Myocyte (in vitro differentiated cells): ENCODE measurements around the gene MAP4K4. TPM values are rescaled to one million over a fixed set of nuclear protein-coding genes. Genes with fewer than 3 reads are reported as not detected.
"Not testable (repeated sequence)": the region's sequence is repeated elsewhere in the genome, so short reads cannot be mapped to it uniquely, and the experiment has no call there.

Experiments used
- DNase-seq: peaks from one replicate; pipeline ENCODE4 v3.0.0-alpha.2; 2012; ENCODE audit warnings: low read depth
- total RNA-seq: library from RNA; depleted of rRNA; stranded (reverse); fragments of >200 nt; gene quantifications from 2 replicates; pipeline ENCODE4 v1.2.3, GENCODE V29; 2014

Gene MAP4K4
- total RNA-seq, 1 donor from 2014 or later: 207 TPM

DNA sequence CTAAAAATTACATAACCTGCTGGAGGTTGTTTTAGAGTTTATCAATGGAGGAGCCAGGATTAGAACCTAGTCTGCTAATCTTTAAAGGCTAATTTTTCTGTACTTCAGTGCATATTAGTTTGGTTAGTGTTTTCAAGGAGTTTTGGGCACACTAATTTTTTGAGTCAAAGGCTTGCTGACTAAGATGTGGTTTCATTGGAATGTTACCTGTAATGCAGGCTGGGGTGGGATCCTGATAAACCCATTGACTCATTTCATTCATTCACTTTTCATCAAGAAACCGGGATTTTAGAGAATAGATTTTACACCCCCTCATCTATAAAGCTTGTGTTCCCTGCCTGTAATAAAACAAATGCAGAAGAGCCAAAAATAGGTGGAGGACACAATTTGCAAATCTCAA is 202.4 kb downstream of the MAP4K4 start:
- no peak for DNase-seq

DNA sequence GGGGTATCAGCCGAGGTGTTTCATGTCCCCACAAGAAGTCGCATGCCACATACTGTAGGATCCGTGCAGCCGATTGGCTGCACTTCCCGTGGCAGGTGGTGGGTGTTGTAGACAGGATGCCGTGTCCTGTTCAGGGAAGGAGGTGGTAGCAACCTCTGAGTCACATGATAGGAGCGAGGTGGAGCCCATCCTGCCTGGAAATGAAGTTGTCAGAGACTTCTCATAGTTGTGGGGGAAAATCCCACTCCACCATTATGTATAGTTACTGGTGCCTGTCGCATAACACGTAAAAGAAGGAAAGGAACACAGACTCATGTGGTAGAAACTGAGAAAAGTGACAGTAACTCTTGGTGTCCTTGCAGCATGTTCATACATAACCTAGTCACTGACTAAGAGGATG is 202.9 kb downstream of the MAP4K4 start:
- no peak for DNase-seq

DNA sequence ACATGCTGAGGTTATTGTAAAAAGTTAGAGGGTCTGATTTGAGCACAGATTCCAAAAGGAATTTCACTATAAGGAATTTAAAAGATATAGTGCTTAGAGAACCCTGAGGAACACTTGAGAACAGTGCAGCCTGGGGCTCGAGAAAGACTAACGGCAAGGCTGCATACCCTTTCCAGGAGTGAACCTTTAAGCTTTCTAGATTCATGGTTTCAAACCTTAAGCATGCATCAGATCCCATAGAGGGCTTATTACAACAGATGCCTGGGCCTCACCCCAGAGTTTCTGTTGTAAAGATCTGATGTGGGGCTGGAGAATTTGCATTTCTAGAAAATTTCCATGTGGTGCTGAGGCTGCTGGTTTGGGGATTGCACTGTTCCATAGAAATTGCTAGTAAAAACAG is 203.7 kb downstream of the MAP4K4 start:
- no peak for DNase-seq

DNA sequence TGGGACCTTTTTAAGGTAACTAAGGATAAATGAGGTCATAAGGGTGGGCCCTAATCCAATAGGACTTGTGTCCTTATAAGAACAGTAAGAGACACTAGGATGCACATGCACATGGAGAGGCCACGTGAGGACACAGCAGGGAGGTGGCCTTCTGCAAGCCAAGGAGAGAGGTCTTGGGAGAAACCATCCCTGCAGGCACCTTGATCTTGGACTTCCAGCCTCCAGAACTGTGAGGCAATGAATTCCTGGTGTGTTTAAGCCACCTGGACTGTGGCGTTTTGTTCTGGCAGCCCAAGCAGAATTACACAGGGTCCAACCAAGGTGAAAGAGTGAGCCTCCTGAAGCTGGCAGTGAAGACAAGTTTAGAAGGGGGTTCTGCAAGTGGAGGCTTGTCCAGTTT is 204.7 kb downstream of the MAP4K4 start:
- DNase-seq: no peak

DNA sequence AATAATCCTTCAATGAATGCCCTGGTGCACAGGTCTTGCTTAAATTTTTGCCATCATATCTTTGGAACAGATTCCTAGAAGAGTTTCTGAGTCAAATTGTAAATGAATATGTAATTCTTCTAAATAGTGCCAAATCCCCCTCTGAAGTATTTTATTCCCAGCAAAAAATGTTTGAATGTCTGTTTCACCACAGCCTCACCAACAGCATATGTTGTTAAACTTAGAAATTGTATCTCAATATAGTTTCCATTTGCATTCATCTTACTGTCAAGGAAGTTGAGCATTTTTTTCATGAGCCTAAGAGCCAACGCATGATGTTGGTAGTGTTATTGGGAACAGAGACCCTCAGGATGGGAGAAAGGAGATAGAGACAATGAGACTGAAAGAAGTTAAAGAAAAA is 207.4 kb downstream of the MAP4K4 start:
- DNase-seq: no peak

DNA sequence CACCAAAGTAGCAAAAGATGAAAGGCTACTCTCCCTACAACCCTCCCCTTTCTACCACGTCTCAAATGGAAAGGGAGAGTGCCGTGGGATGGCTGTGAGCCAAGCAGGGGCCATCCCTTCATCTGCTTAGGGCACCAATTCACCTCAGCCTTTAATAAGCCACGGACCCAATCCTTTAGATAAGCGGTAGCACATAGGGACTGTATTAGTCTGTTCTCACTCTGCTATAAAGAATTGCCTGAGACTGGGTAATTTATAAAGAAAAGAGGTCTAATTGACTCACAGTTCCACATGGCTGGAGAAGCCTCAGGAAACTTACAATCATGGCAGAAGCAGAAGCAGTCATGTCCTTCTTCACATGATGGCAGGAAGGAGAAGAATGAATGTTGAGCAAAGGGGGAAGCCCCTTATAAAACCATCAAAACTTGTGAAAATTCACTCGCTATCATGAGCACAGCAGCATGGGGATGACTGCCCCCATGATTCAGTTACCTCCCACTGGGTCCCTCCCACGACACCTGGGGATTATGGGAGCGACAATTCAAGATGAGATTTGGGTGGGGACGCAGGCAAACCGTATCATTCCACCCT is 208.3 kb downstream of the MAP4K4 start:
- no peak for DNase-seq

DNA sequence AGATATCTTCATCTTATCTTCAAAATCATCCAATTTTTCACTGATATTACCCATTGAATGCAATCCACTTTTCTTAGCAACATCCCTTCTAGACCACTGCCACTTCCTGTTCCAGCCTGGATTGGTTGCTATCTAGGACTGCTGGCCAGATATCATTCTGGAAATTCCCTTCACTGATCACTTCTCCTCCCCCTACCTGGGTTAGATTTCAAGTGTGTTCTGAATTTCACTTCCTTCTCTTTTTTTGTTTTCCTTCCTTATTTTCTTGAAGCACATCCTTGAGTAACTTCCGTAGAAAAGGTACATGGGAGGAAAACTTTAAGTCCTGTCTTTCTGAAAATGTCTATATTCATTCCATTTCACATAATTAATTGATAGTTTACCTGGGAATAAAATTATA is 212.3 kb downstream of the MAP4K4 start:
- DNase-seq: no peak

DNA sequence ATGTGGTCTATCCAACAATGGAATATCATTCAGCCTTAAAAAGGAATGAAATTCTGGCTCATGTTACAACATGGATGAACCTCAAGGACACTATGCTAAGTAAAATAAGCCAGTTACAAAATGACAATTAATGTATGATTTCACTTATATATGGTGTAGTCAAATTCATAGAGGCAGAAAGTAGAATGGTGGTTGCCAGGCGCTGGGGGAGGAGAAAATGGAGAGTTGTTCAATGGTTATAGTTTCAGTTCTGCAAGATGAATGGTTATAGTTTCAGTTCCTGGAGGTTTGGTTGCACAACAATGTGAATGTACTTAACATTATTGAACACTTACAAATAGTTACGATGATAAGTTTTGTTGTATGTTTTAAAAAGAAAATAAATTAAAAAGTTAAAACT is 215.0 kb downstream of the MAP4K4 start:
- DNase-seq: no peak

DNA sequence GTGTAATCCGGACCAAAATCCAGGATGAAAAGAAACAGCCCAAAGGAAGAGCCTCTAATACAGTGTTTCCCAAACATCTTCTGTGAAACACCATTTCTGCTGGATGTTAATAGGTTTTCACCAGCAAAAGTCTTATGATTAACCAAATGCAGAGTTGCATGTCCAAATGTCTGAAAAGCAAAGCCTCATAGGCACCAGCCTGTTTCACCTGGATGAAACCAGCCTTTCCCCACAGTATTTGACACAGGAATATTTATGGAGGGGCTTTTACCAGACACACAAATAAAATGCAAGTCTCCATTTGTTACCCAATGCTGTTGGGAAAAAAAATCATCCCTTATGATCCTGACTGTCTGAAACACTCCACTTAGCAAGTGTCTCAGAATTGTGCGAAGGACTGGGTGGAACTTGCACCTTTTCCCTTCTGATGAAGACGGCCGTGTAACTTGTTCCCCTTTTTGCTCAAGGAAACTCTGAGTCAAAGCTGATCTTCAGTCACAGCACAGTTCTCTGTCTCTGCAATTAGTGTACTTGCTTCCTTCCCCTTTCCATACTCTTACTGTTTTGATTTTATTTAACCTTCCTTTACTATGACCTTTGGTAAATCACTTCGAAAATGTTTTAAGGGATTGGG is 223.9 kb downstream of the MAP4K4 start:
- DNase-seq: no peak

DNA sequence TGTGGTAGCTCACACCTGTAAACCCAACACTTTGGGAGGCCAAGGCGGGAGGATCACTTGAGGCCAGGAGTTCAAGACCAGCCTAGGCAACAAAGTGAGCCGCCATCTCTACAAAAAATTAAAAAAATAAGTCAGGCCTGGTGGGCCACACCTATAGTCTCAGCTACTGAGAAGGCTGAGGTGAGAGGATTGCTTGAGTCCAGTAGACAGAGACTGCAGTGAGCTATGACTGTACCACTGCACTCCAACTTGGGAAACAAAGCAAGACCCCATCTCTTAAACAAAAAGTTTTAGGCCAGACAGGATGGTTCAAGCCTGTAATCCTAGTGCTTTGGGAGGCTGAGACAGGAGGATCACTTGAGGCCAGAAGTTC is 224.4 kb downstream of the MAP4K4 start:
- DNase-seq: no peak

DNA sequence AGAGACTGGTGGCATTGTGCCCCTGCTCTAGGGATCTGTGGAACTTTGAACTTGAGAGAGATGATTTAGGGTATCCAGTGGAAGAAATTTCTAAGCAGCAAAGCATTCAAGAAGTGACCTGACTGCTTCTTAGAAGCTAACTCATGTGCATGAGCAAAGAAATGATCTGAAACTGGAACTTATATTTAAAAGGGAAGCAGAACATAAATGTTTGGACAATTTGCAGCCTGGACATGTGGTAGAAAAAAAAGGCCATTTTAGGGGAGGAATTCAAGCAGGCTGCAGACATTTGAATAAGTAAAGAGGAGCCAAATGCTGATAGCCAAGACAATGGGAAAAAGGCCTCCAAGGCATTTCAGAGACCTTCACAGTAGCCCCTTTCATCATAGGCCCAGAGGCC is 226.8 kb downstream of the MAP4K4 start:
- not testable (repeated sequence) for DNase-seq

DNA sequence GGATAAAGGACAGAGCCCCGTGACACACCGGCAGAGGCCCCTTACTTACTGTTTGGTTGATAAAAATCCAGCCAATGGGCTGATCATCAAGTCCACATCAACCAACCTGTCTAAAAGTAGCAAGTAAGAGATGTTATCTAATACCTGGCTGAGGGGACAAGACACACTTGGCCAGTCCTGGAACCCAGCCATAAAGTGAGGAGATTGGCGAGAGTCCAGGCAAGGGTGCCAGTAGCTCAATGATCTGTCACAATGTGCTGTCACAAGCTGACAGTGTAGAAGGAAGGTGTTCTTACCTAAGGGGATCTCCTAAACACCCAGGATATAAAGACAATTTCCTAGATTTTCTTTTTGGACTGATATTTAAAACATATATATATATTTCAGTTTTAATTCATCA is 232.5 kb downstream of the MAP4K4 start:
- DNase-seq: no peak

DNA sequence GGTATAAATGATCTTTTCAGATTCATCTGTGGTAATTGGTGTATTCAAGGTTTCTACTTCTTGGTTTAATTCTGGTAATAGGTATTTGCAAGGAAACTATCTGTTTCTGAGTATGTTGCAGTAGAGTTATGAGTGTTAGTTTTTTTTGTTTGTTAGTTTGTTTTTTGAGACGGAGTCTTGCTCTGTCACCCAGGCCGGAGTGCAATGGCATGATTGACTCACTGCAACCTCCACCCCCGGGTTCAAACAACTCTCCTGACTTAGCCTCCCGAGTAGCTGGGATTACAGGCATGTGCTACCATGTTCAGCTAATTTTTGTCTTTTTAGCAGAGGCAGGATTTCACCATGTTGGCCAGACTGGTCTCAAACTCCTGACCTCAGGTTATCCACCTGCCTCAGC is 233.3 kb downstream of the MAP4K4 start:
- no peak for DNase-seq

DNA sequence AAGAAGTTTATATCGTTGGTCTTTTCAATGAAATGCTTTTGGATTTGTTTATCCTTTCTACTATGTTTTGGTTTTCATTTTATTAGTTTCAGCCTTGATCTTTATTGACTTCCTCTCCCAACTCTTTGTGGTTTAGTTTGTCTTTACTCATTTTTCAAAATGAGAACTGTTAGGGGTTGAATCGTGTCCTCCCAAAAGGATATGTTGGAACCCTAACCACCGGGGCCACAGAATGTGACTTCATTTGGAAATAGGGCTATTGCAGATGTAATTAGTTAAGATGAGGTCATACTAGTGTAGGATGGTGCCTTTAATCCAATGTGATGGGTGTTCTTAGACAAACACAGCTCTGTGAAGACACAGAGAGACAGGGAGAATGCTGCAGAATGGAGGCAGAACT is 233.9 kb downstream of the MAP4K4 start:
- DNase-seq: no peak

DNA sequence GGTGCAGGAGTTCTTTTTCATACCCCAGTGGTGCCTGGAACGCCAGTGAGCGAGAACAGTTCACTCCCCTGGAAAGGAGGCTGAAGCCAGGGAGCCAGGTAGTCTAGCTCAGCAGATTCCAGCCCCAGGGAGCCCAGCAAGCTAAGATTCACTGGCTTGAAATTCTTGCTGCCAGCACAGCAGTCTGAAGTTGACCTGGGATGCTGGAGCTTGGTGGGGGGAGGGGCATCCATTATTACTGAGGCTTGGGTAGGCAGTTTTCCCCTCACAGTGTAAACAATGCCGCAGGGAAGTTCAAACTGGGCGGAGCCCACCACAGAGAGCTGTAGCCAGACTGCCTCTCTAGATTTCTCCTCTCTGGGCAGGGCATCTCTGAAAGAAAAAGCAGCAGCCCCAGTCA is 238.3 kb downstream of the MAP4K4 start:
- DNase-seq: not testable (repeated sequence)

DNA sequence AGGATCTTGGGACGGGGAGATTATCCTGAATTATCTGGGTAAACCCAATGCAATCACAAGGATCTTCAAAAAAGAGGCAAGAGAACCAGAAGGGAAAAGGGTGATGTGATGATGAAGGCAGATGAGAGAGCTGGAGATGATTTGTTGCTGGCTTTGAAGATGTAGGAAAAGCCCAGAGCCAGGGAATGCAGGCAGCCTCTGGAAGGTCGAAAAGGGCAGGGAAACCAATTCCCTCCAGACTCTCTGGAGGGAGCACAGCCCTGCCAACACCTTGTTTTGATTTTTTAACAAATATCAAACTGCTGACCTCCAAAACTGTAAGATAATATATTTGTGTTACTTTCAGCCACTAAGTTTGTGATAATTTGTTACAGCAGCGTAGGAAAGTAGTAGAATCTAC is 245.3 kb downstream of the MAP4K4 start:
- no peak for DNase-seq

Other genes starting within 250 kb of the MAP4K4 start
- 7.1 and 7.6 TPM in 2 replicates for gene RFX8, start 222.6 kb upstream of the MAP4K4 start, total RNA-seq